Endometrium (tissue), 2 donors: ENCODE results near the gene FTSJ1.
"Not testable (repeated sequence)": the region's sequence is repeated elsewhere in the genome, so short reads cannot be mapped to it uniquely, and the experiment has no call there.

Experiments
- FAIRE-seq: peaks from 2 replicates; lab custom pipeline; 2012; peaks lifted over from hg19 to GRCh38; lab: Jason Lieb, UNC
- donor health status: control.
- donor health status: control.

Gene FTSJ1

DNA sequence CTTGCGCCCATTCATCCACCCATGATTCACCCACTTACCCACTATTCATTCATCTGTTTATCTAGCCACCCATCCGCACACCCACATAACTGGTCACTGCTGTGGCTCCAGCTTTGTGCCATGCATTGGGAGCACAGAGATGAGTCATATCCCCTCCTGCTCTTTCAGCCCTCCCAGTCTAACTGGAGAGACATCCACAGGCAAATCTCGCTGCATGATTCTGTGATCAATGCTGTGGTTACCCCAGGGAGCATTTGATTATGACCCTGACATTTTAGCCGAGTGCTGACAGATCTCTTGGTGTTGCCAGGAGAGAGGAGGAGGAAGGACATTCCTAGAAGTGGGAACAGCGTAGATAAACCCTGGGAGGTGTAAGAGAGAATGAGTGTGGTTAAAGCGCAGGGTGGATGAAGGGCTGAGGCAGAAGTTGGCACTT, 22.4 kb downstream of the FTSJ1 start:
- FAIRE-seq = no peak

- FAIRE-seq = no peak
Measured at GRCh38 chrX:48504261-48504660, 28.3 kb downstream of the FTSJ1 start.

DNA sequence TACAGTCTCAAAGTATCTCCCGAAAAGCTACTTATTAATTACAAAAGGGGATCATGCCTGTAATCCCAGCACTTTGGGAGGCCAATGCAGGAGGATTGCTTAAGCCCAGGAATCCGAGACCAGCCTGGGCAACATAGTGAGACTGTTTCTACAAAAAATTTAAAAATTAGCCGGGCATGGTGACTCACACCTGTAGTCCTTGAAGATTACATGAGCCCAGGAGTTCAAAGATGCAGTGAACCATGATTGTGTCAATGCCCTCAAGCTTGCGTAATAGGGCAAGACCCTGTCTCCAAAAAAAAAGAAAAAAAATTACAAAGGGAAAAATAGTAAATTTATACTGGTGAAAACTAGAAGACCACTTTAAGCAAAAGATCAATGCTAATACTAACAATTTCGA, 29.5 kb downstream of the FTSJ1 start:
- FAIRE-seq = no peak

- no peak for FAIRE-seq
Measured at GRCh38 chrX:48507246-48507645, 31.2 kb downstream of the FTSJ1 start.

DNA sequence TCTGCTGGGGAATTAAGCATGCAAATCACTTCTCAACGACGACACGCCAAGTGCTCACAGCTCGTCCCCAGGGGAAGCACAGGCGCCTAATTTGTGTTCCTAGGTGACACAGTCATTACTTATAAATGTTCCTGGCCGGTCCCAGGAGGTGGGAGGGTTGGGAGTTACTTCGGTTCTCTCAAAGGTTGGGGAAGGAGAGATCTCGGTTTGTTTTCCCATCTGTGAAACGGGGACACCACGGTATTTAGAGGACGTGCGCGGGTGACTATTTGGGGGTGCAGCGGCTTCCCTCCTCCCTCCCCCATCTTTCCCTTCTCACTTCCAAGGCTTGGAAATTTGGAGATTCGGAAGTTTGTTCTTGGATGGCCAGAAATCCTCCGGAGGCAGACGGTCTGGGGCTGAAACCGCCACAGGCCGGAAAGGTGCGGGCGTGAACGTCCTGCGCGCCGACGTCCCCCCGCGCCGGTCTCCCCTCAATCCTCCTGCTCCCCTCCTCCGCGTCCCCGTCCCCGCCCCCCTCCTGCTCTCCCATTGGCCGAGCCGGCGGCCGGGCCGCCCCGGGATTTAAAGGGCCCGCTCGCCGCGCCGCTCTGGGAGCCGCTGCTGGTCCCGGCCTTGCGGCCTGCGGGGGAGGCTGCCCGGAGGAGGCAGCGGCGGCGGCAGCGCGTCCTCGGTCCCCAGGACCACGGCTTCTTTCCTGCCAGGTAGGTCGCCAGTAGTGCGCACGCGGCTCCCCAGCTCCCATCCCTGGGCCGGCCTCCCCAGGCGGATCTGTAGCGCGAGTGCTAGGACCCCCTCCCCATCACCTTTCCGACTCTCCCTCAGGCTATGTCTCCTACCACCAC, 32.6 kb downstream of the FTSJ1 start, which contains the start of gene PORCN:
PORCN (plus strand) TSS at position 593 of the 845 bp plus-strand sequence. CDS start 829 bp downstream, outside the sequence.
- FAIRE-seq = no peak

- no peak for FAIRE-seq
Measured at GRCh38 chrX:48509245-48509590, 33.2 kb downstream of the FTSJ1 start.

DNA sequence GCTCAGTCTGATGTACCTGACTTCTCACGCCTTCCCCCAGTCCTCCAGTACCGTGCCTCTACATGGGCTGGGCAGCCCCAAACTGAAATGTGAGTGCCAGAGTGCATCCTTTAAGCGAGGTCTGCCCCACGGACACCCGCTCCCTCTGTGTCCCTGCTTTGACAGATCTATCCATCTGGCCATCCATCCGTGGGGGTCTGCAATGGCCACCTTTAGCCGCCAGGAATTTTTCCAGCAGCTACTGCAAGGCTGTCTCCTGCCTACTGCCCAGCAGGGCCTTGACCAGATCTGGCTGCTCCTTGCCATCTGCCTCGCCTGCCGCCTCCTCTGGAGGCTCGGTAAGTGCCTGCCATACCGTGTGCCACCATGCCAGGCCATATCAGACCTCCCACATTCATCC, 33.6 kb downstream of the FTSJ1 start:
- FAIRE-seq = no peak

GRCh38 chrX:48511560-48511959, 35.6 kb downstream of the FTSJ1 start:
- no peak for FAIRE-seq

DNA sequence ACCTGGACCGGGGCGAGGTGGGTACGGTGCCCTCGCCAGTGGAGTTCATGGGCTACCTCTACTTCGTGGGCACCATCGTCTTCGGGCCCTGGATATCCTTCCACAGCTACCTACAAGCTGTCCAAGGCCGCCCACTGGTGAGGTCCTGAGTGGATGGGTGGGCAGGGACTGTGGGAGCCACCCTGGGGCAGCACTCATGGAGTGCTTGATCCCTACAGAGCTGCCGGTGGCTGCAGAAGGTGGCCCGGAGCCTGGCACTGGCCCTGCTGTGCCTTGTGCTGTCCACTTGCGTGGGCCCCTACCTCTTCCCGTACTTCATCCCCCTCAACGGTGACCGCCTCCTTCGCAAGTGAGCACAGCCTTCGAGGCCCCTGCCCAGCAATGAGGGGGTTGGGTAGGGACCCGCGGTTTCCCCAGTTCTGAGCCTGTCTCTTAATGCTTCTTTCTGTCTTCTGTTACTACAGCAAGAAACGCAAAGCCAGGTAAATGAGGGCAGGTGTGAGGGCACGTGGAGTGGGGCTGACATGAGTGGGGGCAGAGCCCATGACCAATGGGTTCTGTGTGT, 36.5 kb downstream of the FTSJ1 start:
- no peak for FAIRE-seq

DNA sequence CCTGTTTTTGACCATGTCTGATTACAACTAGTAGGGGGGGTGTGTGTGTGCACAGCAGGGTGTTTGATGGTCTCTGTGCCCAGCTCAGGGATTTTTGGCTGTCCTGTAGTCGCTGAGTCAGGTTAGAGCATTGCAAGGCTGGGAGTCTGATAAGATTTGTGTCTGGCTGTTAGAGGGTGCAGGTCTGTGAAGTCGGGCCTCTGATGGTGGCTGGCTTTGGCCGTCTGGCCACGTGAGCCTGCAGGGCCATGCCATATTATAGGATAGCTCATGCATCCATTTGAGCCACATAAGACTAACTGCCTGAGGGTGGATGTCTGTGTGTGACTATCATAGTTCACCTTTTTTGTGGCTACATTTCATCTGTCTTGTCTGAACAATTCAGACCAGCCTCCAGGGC, 37.7 kb downstream of the FTSJ1 start:
- no peak for FAIRE-seq

- FAIRE-seq = no peak
Measured at GRCh38 chrX:48514126-48514806, 38.3 kb downstream of the FTSJ1 start.

DNA sequence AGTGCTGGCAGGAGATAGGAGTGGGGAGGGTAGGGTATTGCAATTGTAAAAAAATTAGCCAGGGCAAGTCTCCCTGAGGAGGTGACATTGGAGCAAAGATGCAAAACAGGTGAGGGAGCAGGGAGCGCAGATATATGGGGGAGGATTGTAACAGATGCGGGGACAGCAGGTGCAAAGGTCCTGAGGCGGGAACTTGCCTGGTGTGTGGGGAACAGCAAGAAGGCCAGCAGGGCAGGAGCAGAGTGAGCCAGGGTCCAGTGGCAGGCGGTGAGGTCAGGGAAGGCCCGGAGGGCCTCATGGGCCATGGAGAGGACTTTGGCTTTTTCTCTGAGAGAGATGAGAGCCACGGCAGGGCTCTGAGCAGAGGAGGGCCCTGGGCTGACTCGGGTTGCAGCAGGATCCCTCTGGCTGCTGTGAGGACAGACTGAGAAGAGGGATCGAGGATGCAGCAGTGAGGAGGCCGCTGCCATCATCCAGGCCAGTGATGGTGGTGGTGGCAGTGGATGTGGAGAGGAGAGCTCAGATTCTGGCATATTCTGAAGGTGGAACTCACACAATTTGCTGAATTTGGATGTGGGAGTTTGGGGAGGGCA, 39.0 kb downstream of the FTSJ1 start:
- no peak for FAIRE-seq

DNA sequence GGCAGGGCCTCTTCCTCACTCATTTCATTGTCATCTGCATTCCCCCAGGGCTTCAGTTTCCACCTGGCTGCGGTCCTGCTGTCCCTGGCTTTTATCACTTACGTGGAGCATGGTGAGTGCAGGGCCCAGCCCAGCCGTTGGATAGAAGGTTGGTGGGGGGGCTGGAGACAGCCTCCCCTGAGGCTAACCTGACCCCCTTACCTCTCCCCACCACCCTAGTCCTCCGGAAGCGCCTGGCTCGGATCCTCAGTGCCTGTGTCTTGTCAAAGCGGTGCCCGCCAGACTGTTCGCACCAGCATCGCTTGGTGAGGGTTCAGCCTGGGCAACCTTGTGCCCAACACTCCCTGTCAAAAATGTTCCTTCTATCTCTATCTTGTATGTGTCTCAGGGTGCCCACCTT, 39.8 kb downstream of the FTSJ1 start:
- FAIRE-seq = no peak

DNA sequence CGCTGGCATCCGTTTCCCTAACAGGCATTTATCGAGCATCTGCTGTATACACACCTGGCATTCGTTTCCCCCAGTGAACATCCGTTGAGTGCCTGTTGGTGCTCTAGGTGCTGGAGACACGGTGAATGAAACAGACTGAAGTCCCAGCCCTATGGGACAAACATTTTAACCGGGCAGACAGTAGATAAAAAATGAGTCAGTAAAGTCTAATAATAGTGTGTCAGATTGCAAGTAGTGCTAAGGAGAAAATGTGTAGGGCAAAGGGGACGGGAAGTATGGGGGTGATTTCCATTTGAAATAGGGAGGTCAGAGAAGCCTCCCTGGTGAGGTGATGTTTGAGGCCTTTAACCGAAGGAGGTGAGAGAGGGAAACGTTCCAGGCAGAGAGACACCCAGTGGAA, 40.3 kb downstream of the FTSJ1 start:
- FAIRE-seq = no peak

- no peak for FAIRE-seq
Measured at GRCh38 chrX:48516987-48517386, 41.0 kb downstream of the FTSJ1 start.

- FAIRE-seq = not testable (repeated sequence)
Measured at GRCh38 chrX:48519481-48519880, 43.5 kb downstream of the FTSJ1 start.

DNA sequence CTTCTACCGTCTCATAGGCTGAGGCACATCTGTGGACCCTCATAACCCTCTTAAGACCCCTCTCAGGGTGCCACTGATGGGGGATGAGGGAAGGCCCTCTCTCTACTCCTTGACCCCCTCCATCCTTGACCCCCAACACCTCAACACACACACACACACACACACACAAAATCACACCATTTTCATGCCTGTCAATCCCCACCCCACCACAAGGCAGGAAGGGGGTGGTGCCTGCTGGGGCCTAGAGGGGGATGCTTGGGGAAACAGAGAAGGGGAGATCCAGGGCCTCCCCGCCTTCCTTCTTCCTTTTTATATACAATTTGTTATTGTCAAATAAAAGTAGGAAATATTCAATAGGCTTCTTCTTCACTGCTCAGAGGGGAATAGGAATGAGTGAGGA, 44.5 kb downstream of the FTSJ1 start:
- no peak for FAIRE-seq

DNA sequence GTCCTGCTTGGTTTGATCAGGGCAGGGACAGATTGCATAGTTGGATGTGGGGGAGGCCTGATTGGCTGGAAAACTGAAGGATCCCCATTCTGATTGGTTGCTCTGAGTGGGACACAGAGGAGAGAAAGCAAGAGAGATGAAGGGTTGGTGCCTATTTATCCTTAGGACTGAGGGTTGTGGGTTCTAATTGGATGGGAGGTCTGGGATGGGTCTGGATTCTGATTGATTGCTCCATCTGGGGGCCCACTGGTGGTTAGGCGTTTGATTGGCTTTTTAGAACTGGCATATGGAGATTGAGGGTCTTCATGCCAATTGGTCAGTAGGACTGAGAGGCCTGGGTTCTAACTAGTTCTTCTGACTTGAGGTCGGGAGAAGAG, 45.0 kb downstream of the FTSJ1 start:
- no peak for FAIRE-seq

DNA sequence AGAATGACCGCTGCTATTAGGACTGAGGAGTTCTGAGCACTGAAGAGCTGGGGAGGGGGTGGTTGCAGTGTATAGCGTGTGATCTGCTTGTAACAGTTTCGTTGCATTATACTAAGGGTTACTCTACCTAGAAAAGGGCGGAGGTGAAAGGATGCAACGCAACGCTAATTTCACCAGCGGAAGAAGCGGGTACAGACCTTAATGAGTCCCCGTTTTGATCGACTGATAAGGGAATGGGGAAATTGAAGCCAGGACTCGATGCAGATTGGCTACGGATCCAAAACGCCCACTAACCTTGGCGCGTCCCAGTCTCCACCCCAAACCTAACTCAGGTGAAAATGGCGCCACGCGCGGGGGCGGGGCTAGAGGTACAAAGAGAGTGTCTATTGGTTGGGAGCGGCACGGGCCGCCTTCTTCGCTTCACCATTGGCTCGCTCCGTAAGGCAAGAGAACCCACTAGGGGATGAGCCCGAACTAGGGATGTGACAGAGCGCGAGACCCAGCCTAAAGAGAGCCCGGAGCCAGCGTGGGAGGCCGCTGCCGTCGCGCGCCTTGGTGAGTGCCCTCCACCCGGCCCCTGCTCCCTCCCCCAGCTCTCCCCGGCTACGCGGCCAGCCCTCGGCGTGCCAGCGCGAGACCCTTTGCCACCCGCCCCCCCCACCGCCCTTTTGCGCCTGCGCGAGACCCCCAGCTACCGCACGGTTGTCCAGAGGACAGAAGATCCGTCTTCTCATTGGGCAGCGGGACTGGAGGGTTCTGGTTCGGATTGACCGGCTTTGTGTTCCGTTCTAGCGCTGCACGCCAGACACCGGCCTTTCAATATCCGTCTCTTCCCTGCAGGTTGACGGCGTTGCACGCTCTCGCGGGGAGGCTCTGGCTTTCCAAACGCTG, 45.6 kb downstream of the FTSJ1 start, which contains the start of gene EBP:
EBP (plus strand) TSS at position 456 of the 891 bp plus-strand sequence. CDS start 1,964 bp downstream, outside the sequence.
- FAIRE-seq = no peak

- FAIRE-seq = no peak
Measured at GRCh38 chrX:48522291-48522690, 46.3 kb downstream of the FTSJ1 start.

GRCh38 chrX:48523682-48524081, 47.7 kb downstream of the FTSJ1 start:
- no peak for FAIRE-seq

- FAIRE-seq = not testable (repeated sequence)
Measured at GRCh38 chrX:48525853-48526252, 49.9 kb downstream of the FTSJ1 start.
